Measurements from ENCODE around the gene ATP8B3. TPM values are rescaled to one million over a fixed set of nuclear protein-coding genes. Genes with fewer than 3 reads are reported as not detected.

ATP8B3 gene
- total RNA-seq, 2 donors from 2014 or later: 2.3 to 3.4 TPM

DNA sequence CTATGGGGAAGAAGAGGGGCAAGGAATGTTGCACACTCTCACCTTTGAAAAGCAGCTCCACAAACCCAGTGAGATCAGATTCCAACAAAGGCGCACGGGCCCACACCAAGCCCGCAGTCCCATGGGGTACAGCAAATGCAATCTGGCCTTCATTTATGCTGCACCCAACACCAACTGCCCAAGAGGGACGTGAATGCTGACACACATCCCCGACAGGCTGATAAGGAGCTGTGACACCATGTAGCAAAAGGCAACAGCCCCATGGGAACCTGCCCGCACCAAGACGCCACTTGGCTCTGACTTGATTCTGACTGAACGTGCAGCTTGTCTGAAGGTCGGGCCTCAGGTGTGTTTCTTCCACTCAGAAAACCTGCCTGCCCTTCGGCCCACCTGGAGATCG, 18.9 kb upstream of the ATP8B3 start:
- Mint-ChIP-seq H3K36me3 (ENCODE audit: low read depth) (peaks cover 12% of the 10 kb centered on the region), H3K4me1 (no peaks in the 10 kb centered on the region), H3K27ac (no peak overlapping the region), H3K4me3 (no peak overlapping the region), H3K27me3 (ENCODE audit: insufficient read depth) (no peaks in the 10 kb centered on the region), H3K9me3 (no peaks in the 10 kb centered on the region)
- H3K27ac ChIP-seq (ENCODE audit: low read depth, low read length): no peak overlapping the region
- no peak for TF ChIP-seq CTCF (conservative IDR thresholded peaks at IDR 0.05)
- H3K4me3 ChIP-seq (ENCODE audit: low read length): no peak overlapping the region
- H3K36me3 ChIP-seq (ENCODE audit: control insufficient read depth, insufficient read depth, low read length): peaks cover 8% of the 10 kb centered on the region
- H3K9ac ChIP-seq (ENCODE audit: extremely low read depth, low read length, poor library complexity, severe bottlenecking): no peak overlapping the region
- no peaks in the 10 kb centered on the region for H3K9me3 ChIP-seq (ENCODE audit: control insufficient read depth, low read length)
- whole genome bisulfite sequencing, 2 experiments (ENCODE audit: insufficient coverage in 1 of 2, insufficient read length in 1 of 2): 94 to 99% methylated on average over 8 to 11 of the region's 11 CpGs
- H3K27me3 ChIP-seq (ENCODE audit: control insufficient read depth, insufficient read depth, low read length, poor library complexity, severe bottlenecking): no peaks in the 10 kb centered on the region
- H3K4me1 ChIP-seq (ENCODE audit: control insufficient read depth, insufficient read depth, low read length): no peaks in the 10 kb centered on the region
- DNase-seq: no peak

DNA sequence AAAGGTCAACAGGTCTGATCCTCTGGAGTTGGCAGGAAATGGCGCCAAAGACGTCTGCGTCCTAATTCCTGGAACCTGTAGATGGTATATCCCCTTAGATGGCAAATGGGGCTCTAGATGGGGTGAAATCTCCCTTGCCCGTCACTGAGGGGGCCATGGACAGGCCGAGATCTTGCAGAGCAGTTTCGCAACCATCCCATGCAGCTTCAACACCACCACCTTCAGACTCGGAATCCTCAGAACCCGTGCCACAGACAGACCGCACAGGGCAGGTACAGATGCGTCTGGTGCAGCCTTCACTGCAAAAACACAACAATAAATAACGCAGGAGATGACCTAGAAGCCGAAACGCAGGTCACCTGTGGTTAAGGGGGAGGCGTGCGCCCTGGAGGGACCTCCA, 18.5 kb upstream of the ATP8B3 start:
- no peak overlapping the region for H3K27ac Mint-ChIP-seq
- DNase-seq: no peak
- Histone ChIP-seq H3K4me3 (ENCODE audit: low read length) (no peak overlapping the region), H3K27ac (ENCODE audit: low read depth, low read length) (no peak overlapping the region), H3K27me3 (ENCODE audit: control insufficient read depth, insufficient read depth, low read length, poor library complexity, severe bottlenecking) (no peaks in the 10 kb centered on the region), H3K4me1 (ENCODE audit: control insufficient read depth, insufficient read depth, low read length) (no peaks in the 10 kb centered on the region), H3K9me3 (ENCODE audit: control insufficient read depth, low read length) (no peaks in the 10 kb centered on the region), H3K36me3 (ENCODE audit: control insufficient read depth, insufficient read depth, low read length) (peaks cover 12% of the 10 kb centered on the region), H3K9ac (ENCODE audit: extremely low read depth, low read length, poor library complexity, severe bottlenecking) (no peak overlapping the region)
- WGBS, 2 experiments (ENCODE audit: insufficient coverage in 1 of 2, insufficient read length in 1 of 2): 95 to 98% methylated on average over 12 to 15 of the region's 15 CpGs
- H3K9me3 Mint-ChIP-seq: no peaks in the 10 kb centered on the region
- no peak for TF ChIP-seq CTCF (conservative IDR thresholded peaks at IDR 0.05)
- H3K4me1 Mint-ChIP-seq: peaks cover 1% of the 10 kb centered on the region
- H3K27me3 Mint-ChIP-seq (ENCODE audit: insufficient read depth): no peaks in the 10 kb centered on the region
- peaks cover 15% of the 10 kb centered on the region for H3K36me3 Mint-ChIP-seq (ENCODE audit: low read depth)
- no peak overlapping the region for H3K4me3 Mint-ChIP-seq

DNA sequence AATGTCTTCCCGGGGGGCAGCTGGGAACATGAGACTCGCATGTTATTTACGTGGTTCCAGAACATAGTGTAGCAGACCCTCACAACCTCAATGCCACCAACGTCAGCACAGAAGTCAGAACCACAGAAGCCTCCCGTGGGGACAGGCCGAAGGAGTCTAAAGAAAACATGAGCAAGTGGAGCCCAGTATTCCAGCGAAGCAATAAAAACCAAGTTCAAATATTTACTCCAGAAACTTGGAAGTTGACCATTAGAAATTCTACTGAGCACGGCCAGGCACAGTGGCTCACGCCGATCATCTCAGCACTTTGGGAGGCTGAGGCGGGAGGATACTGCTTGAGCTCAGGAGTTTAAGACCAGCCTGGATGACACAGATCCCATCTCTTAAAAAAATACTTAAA, 17.9 kb upstream of the ATP8B3 start:
- H3K27ac Mint-ChIP-seq: no peak overlapping the region
- no peaks in the 10 kb centered on the region for H3K9me3 ChIP-seq (ENCODE audit: control insufficient read depth, low read length)
- H3K27ac ChIP-seq (ENCODE audit: low read depth, low read length): no peak overlapping the region
- no peak overlapping the region for H3K9ac ChIP-seq (ENCODE audit: extremely low read depth, low read length, poor library complexity, severe bottlenecking)
- H3K27me3 ChIP-seq (ENCODE audit: control insufficient read depth, insufficient read depth, low read length, poor library complexity, severe bottlenecking): no peaks in the 10 kb centered on the region
- H3K4me3 Mint-ChIP-seq: no peak overlapping the region
- no peak overlapping the region for H3K4me3 ChIP-seq (ENCODE audit: low read length)
- peaks cover 1% of the 10 kb centered on the region for H3K4me1 Mint-ChIP-seq
- H3K36me3 ChIP-seq (ENCODE audit: control insufficient read depth, insufficient read depth, low read length): peaks cover 12% of the 10 kb centered on the region
- no peaks in the 10 kb centered on the region for H3K27me3 Mint-ChIP-seq (ENCODE audit: insufficient read depth)
- WGBS, 2 experiments (ENCODE audit: insufficient coverage in 1 of 2, insufficient read length in 1 of 2): 97 to 98% methylated on average over 8 to 11 of the region's 11 CpGs
- TF ChIP-seq CTCF (conservative IDR thresholded peaks at IDR 0.05): no peak
- no peaks in the 10 kb centered on the region for H3K9me3 Mint-ChIP-seq
- DNase-seq: no peak
- no peaks in the 10 kb centered on the region for H3K4me1 ChIP-seq (ENCODE audit: control insufficient read depth, insufficient read depth, low read length)
- peaks cover 15% of the 10 kb centered on the region for H3K36me3 Mint-ChIP-seq (ENCODE audit: low read depth)

Measured in endodermal cell (in vitro differentiated cells).